A549 (cell line): ENCODE measurements around the gene PLK5. TPM values are rescaled to one million over a fixed set of nuclear protein-coding genes. Genes with fewer than 3 reads are reported as not detected.
"Not testable (repeated sequence)": the region's sequence is repeated elsewhere in the genome, so short reads cannot be mapped to it uniquely, and the experiment has no call there.

Source experiments
- ATAC-seq, 2 experiments: fragments of 200-7000 bp in 1 of 2; fragments of >200 bp in 1 of 2; cut with Nextera tagmentation in 1 of 2; cut with Tn5 transposase in 1 of 2; 3 replicates each; pipeline versions ENCODE4 v1.8.0 to v1.9.1; 2018 to 2020; ENCODE audit warnings: mild to moderate bottlenecking in 1 of 2, moderate library complexity in 1 of 2
- CTCF ChIA-PET: fragments of 300-600 bp; sonication (Branson Sonifier 250); formaldehyde crosslinking; extraction: SDS; loops from one replicate; lab custom pipeline; 2021; ENCODE audit warnings: antibody characterized with exemption, inconsistent platforms; lab: Yijun Ruan, JAX
- POLR2A ChIA-PET: fragments of 350-600 bp; formaldehyde crosslinking; extraction: SDS; loops from one replicate; lab custom pipeline; 2021; ENCODE audit warnings: antibody characterized with exemption, inconsistent platforms; lab: Yijun Ruan, JAX
- DNase-seq, 2 experiments: peaks; one replicate each; pipeline versions ENCODE4 v3.0.0 to v3.0.0-alpha.2; 2011 to 2016; ENCODE audit warnings: low read depth in 1 of 2, low spot score in 1 of 2
- FAIRE-seq: peaks from 2 replicates; lab custom pipeline; 2011; peaks lifted over from hg19 to GRCh38; lab: Jason Lieb, UNC
- H3K27ac ChIP-seq, 2 experiments: fragments of >200 bp; sonication (Bioruptor Twin); formaldehyde crosslinking; 3 replicates each; pipeline ENCODE4 v1.5.1; 2016 to 2017
- H3K4me1 ChIP-seq: fragments of >200 bp; sonication (Bioruptor Twin); formaldehyde crosslinking; 3 replicates; pipeline ENCODE4 v1.6.1; 2016
- H3K4me2 ChIP-seq: fragments of >200 bp; sonication (Bioruptor Twin); formaldehyde crosslinking; 3 replicates; pipeline ENCODE4 v1.6.1; 2016
- H3K4me3 ChIP-seq: fragments of >200 bp; sonication (Bioruptor Twin); formaldehyde crosslinking; 3 replicates; pipeline ENCODE4 v1.5.1; 2016
- H3K9me3 ChIP-seq: fragments of >200 bp; sonication (Bioruptor Twin); formaldehyde crosslinking; 3 replicates; pipeline ENCODE4 v1.6.1; 2016
- FOSL2 ChIP-seq, 2 experiments: fragments of 450-650 bp in 1 of 2; fragments of >200 bp in 1 of 2; sonication (Bioruptor Twin) in 1 of 2; formaldehyde crosslinking; IDR thresholded peaks; 2 replicates each; pipeline versions ENCODE4 v1.5.0 to v1.6.1; 2016 to 2020; ENCODE audit warnings: mild to moderate bottlenecking in 1 of 2, moderate library complexity in 1 of 2
- HDAC2 ChIP-seq: fragments of 200-600 bp; sonication (generic); IDR thresholded peaks from 2 replicates; pipeline ENCODE4 v1.6.1; 2016
- HES2 ChIP-seq: fragments of >200 bp; sonication (Bioruptor Twin); formaldehyde crosslinking; IDR thresholded peaks from 2 replicates; pipeline ENCODE4 v1.6.1; 2016
- HOXB5 ChIP-seq: fragments of 250-450 bp; sonication (Bioruptor Pico); IDR thresholded peaks from 2 replicates; pipeline ENCODE4 v1.5.0; 2020; ENCODE audit warnings: mild to moderate bottlenecking, moderate library complexity
- MYC ChIP-seq: IDR thresholded peaks from 2 replicates; pipeline ENCODE4 v1.6.1; 2012; ENCODE audit warnings: mild to moderate bottlenecking, inconsistent platforms, low read length, improper control_type of control experiment, borderline replicate concordance
- POLR2AphosphoS2 ChIP-seq: conservative IDR thresholded peaks from 2 replicates; pipeline ENCODE4 v1.6.1; 2012; ENCODE audit warnings: low read length, improper control_type of control experiment, inconsistent platforms
- RAD21 ChIP-seq, 2 experiments: fragments of >200 bp in 1 of 2; sonication (Bioruptor Twin) in 1 of 2; formaldehyde crosslinking in 1 of 2; IDR thresholded peaks in 1 of 2; conservative IDR thresholded peaks in 1 of 2; 2 replicates in 1 of 2; 3 replicates in 1 of 2; pipeline ENCODE4 v1.6.1; 2012 to 2018; ENCODE audit warnings: inconsistent platforms in 1 of 2
- TFCP2L1 ChIP-seq: fragments of 250-450 bp; sonication (Bioruptor Pico); IDR thresholded peaks from 2 replicates; pipeline ENCODE4 v1.5.0; 2021; ENCODE audit warnings: mild to moderate bottlenecking
- USF2 ChIP-seq: fragments of 450-650 bp; IDR thresholded peaks from 2 replicates; pipeline ENCODE4 v1.6.1; 2014; ENCODE audit warnings: antibody characterized with exemption
- ZC3H11A ChIP-seq: fragments of 450-650 bp; IDR thresholded peaks from 2 replicates; pipeline ENCODE4 v1.6.1; 2014; ENCODE audit warnings: antibody characterized with exemption, mild to moderate bottlenecking
- ZFP36 ChIP-seq: fragments of 450-650 bp; IDR thresholded peaks from 2 replicates; pipeline ENCODE4 v1.6.1; 2014; ENCODE audit warnings: borderline replicate concordance; ENCODE audit not compliant: partially characterized antibody
- WGBS: methylation state at CpG from one replicate; pipeline ENCODE4 v1.1.6; 2017; ENCODE audit errors: missing lambda C conversion rate; 5-methylcytosine and 5-hydroxymethylcytosine counted together
- polyA plus RNA-seq, 4 experiments: library from polyadenylated mRNA; depleted of rRNA in 3 of 4; stranded (reverse); fragments of >200 nt; fragmentation: RNase III in 1 of 4; extraction: RNeasy Plus Mini Kit Qiagen cat#74134 plus additional on column Dnase treatment in 1 of 4; gene quantifications; 2 replicates in 3 of 4; 3 replicates in 1 of 4; pipeline ENCODE4 v1.2.3, GENCODE V29; 2011 to 2017
- TF ChIP-seq, protein P1 (sequence below): fragments of 250-450 bp; sonication (Bioruptor Pico); IDR thresholded peaks from 2 replicates; pipeline ENCODE4 v1.5.0; 2021; ENCODE audit warnings: mild to moderate bottlenecking, moderate library complexity, borderline replicate concordance
- TF ChIP-seq, protein P2 (sequence below): IDR thresholded peaks from 2 replicates; pipeline ENCODE4 v1.6.1; 2012; ENCODE audit warnings: low read depth, borderline replicate concordance
- TF ChIP-seq, protein P3 (sequence below): fragments of 250-450 bp; sonication (Bioruptor Pico); IDR thresholded peaks from 2 replicates; pipeline ENCODE4 v1.5.0; 2020; ENCODE audit warnings: low read depth, mild to moderate bottlenecking, moderate library complexity

PLK5 gene
- polyA plus RNA-seq, 2 of the 4 experiments (the other 2 are of a cell fraction): not detected

GRCh38 chr19:1529430-1529816, 5.5 kb downstream of the PLK5 start (continued):
- TF ChIP-seq, protein P1, sequence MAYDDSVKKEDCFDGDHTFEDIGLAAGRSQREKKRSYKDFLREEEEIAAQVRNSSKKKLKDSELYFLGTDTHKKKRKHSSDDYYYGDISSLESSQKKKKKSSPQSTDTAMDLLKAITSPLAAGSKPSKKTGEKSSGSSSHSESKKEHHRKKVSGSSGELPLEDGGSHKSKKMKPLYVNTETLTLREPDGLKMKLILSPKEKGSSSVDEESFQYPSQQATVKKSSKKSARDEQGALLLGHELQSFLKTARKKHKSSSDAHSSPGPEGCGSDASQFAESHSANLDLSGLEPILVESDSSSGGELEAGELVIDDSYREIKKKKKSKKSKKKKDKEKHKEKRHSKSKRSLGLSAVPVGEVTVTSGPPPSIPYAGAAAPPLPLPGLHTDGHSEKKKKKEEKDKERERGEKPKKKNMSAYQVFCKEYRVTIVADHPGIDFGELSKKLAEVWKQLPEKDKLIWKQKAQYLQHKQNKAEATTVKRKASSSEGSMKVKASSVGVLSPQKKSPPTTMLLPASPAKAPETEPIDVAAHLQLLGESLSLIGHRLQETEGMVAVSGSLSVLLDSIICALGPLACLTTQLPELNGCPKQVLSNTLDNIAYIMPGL: no peak
- TF ChIP-seq, protein P2, sequence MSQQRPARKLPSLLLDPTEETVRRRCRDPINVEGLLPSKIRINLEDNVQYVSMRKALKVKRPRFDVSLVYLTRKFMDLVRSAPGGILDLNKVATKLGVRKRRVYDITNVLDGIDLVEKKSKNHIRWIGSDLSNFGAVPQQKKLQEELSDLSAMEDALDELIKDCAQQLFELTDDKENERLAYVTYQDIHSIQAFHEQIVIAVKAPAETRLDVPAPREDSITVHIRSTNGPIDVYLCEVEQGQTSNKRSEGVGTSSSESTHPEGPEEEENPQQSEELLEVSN: no peak
- TF ChIP-seq FOSL2 (IDR thresholded peaks at IDR 0.05): no peak
- no peak for TF ChIP-seq FOSL2 (CRISPR knock-in tag; IDR thresholded peaks at IDR 0.05)
- TF ChIP-seq USF2: no peak

GRCh38 chr19:1530856-1531255, 7.0 kb downstream of the PLK5 start:
- H3K4me1 ChIP-seq, FAIRE-seq, ATAC-seq, H3K4me3 ChIP-seq, H3K9me3 ChIP-seq, DNase-seq, POLR2A ChIA-PET, H3K4me2 ChIP-seq, H3K27ac ChIP-seq: not testable (repeated sequence)
- 57% methylated on average over 8 of the region's 11 CpGs for WGBS
- CTCF ChIA-PET: interaction anchor here (1.4 to 1.7 kb wide), 2 partner anchors 16 to 296 kb away, joined by 3 to 4 read pairs; no protein-coding TSS in a partner anchor

DNA sequence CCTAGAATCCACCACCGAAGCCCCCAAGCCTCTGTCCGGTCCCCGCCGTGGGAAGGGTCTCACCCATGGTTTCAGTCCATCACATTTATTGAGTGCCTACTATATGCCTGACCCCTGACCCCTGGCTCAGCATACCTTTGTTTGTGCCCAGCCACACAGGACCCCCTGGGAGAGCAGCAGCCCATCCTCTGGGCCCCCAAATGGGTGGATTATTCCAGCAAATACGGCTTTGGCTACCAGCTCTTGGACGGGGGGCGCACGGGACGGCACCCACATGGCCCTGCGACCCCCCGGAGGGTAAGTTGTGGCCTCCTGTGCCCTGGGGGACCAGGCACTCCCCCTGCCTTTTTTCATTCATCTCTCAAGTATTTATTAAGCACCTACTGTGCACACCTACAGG, 7.7 kb downstream of the PLK5 start:
- TF ChIP-seq ZFP36 (no peak), HES2 (no peak)
- TF ChIP-seq, all 56 proteins: peak for 0
- Histone ChIP-seq H3K4me3 (no peak overlapping the region), H3K4me2 (no peak overlapping the region), H3K27ac (no peak overlapping the region), H3K4me1 (no peaks in the 10 kb centered on the region), H3K9me3 (0 out of 3 replicates have a peak, but pooled peaks cover 3% of the 10 kb centered on the region)
- ATAC-seq (no peak), FAIRE-seq (no peak), DNase-seq (no peak)
- 65% methylated on average over 7 of the region's 11 CpGs for WGBS
- CTCF ChIA-PET: interaction anchor here (1.4 kb wide), 1 partner anchor 295 kb away, joined by 3 read pairs; no protein-coding TSS in a partner anchor
- POLR2A ChIA-PET: no interaction called here

GRCh38 chr19:1532003-1532402, 8.1 kb downstream of the PLK5 start:
- H3K4me1 ChIP-seq: no peaks in the 10 kb centered on the region
- 0 out of 3 replicates have a peak, but pooled peaks cover 3% of the 10 kb centered on the region for H3K9me3 ChIP-seq
- no peak overlapping the region for H3K4me2 ChIP-seq
- ATAC-seq: no peak
- no peak for DNase-seq
- FAIRE-seq: no peak
- TF ChIP-seq TFCP2L1 (CRISPR knock-in tag) (no peak), MYC (no peak), POLR2AphosphoS2 (no peak), HDAC2 (no peak), HOXB5 (no peak), ZC3H11A (no peak), RAD21 (conservative IDR thresholded peaks at IDR 0.05 in 1 of 2, IDR thresholded peaks at IDR 0.05 in 1 of 2) (no peak)
- TF ChIP-seq, protein P3, sequence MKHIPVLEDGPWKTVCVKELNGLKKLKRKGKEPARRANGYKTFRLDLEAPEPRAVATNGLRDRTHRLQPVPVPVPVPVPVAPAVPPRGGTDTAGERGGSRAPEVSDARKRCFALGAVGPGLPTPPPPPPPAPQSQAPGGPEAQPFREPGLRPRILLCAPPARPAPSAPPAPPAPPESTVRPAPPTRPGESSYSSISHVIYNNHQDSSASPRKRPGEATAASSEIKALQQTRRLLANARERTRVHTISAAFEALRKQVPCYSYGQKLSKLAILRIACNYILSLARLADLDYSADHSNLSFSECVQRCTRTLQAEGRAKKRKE: no peak
- ChIA-PET POLR2A (no interaction called here), CTCF (no interaction called here)
- H3K4me3 ChIP-seq: no peak overlapping the region
- 77% methylated on average over 9 of the region's 9 CpGs for WGBS
- H3K27ac ChIP-seq: no peak overlapping the region
